ENCODE measurements around the gene ATXN7L3. TPM values are rescaled to one million over a fixed set of nuclear protein-coding genes. Genes with fewer than 3 reads are reported as not detected.
A peak's percentile ranks its signal among the peaks of the same experiment; 100 is the strongest.

Gene ATXN7L3
- total and polyA plus RNA-seq, 2 donors from 2014 or later: 20.0 to 64.8 TPM

DNA sequence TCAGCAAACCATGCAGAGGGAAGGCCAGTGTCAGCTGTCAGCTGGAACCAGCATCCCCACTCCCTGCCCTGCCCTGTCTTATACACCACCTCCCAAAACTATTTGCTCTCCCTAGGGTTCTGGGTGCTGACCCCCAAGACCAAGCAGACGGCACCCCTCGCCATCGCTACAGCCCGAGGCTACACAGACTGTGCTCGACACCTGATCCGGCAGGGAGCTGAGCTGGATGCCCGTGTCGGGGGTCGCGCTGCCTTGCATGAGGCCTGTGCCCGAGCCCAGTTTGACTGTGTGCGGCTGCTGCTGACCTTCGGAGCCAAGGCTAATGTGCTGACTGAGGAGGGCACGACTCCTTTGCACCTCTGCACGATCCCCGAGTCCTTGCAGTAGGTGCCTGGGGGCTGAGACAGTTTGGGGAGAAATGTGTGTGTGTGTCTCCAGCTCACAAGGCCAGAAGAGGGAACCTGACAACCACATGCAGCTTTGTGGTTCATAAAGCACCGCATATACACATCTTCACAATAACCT, 27.7 kb downstream of the ATXN7L3 start:
- TF ChIP-seq, protein P1, sequence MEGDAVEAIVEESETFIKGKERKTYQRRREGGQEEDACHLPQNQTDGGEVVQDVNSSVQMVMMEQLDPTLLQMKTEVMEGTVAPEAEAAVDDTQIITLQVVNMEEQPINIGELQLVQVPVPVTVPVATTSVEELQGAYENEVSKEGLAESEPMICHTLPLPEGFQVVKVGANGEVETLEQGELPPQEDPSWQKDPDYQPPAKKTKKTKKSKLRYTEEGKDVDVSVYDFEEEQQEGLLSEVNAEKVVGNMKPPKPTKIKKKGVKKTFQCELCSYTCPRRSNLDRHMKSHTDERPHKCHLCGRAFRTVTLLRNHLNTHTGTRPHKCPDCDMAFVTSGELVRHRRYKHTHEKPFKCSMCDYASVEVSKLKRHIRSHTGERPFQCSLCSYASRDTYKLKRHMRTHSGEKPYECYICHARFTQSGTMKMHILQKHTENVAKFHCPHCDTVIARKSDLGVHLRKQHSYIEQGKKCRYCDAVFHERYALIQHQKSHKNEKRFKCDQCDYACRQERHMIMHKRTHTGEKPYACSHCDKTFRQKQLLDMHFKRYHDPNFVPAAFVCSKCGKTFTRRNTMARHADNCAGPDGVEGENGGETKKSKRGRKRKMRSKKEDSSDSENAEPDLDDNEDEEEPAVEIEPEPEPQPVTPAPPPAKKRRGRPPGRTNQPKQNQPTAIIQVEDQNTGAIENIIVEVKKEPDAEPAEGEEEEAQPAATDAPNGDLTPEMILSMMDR (IDR thresholded peaks at IDR 0.05; ENCODE audit: borderline replicate concordance, extremely low read depth, insufficient read depth): no peak
- DNase-seq (peak in 2 of 5 donors; percentile 28 to 39), FAIRE-seq (no peak)
- Histone ChIP-seq H3K27me3 (ENCODE audit: control insufficient read depth, insufficient read depth, low read length) (no peaks in the 10 kb centered on the region), H3K36me3 (ENCODE audit: control insufficient read depth in 2 of 3, insufficient read depth in 3 of 3, low read length in 3 of 3) (no peaks in the 10 kb centered on the region), H3K4me3 (ENCODE audit: low read length in 3 of 3) (no peak overlapping the region), H3K27ac (ENCODE audit: low read depth in 2 of 2, low read length in 2 of 2) (no peak overlapping the region), H3K9ac (ENCODE audit: low read length in 3 of 3) (peak overlapping the region in 1 of 3 donors; percentile 22), H3K9me3 (ENCODE audit: control insufficient read depth in 2 of 3, insufficient read depth in 1 of 3, low read length in 3 of 3) (no peaks in the 10 kb centered on the region), H3K4me1 (ENCODE audit: control insufficient read depth in 2 of 3, insufficient read depth in 2 of 3, low read depth in 1 of 3, low read length in 3 of 3) (peaks cover 0 to 7% (median 0%) of the 10 kb centered on the region in 3 donors)
- intact Hi-C loops (cut with DNase I): no loop called here

DNA sequence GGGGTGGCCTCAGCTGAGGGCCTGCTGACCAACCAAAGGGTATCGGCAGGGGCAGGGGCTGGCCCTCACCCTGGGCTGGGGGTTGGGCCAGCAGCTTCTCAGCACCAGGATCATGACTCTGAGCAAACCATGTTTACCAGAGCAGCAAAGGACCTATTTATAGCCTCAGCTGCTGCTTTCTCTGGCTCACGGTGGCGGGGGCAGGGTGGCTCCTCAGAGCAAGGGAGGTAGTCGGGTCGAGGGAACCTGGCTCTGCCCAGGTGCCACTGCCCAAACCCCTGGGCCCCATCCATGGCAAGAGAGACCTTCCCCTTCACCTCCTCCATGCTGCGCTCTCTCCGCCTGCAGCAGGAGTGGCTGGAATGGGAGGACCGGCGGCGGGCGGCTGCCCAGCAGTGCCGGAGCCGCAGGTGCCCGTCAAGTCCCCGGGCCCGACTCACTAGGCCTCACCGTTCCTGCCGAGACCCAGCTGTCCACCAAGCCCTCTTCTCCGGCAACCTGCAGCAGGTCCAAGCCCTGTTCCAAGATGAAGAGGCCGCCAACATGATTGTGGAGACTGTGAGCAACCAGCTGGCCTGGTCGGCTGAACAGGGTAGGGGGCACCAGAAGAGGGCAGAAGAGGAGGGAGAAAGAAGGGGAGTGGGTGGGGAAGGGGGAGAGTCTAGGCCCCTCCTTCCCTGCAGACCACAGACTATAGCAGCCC, 29.0 kb downstream of the ATXN7L3 start, which contains the start of gene ASB16:
ASB16 (plus strand) TSS at position 206 of the 703 bp plus-strand sequence; CDS start at position 292, 86 bp downstream.
- TF ChIP-seq, protein P1 (IDR thresholded peaks at IDR 0.05; ENCODE audit: borderline replicate concordance, extremely low read depth, insufficient read depth): no peak
- Histone ChIP-seq H3K9me3 (ENCODE audit: control insufficient read depth in 2 of 3, insufficient read depth in 1 of 3, low read length in 3 of 3) (no peaks in the 10 kb centered on the region), H3K36me3 (ENCODE audit: control insufficient read depth in 2 of 3, insufficient read depth in 3 of 3, low read length in 3 of 3) (no peaks in the 10 kb centered on the region), H3K27me3 (ENCODE audit: control insufficient read depth, insufficient read depth, low read length) (no peaks in the 10 kb centered on the region), H3K4me1 (ENCODE audit: control insufficient read depth in 2 of 3, insufficient read depth in 2 of 3, low read depth in 1 of 3, low read length in 3 of 3) (peaks cover 0 to 7% (median 0%) of the 10 kb centered on the region in 3 donors), H3K9ac (ENCODE audit: low read length in 3 of 3) (peak within 1 kb of the TSS in 1 of 3 donors; percentile 0), H3K27ac (ENCODE audit: low read depth in 2 of 2, low read length in 2 of 2) (peak within 1 kb of the TSS; percentile 78 to 85), H3K4me3 (ENCODE audit: low read length in 3 of 3) (peak within 1 kb of the TSS in 1 of 3 donors; percentile 39)
- DNase-seq (peak in 3 of 5 donors; percentile 41 to 71 (median 56)), FAIRE-seq (no peak)
- intact Hi-C loops (cut with DNase I): no loop called here

DNA sequence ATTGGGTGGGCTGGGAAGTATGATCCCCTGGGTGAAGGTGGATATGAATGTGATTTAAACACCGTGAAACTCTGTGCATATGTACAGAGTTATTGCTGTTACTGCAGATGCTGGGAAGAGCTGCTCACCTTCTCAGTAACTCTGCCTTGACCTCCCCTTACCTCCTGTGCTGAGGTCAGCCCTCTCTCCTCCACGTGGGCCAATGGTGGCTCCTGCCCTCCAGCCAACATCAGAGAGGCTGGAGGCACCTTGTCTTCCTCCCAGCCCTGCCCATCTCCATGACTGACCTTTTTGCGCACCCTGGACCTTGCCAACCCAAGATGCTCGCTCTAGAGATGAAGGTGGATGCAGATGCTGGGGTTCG, 29.6 kb downstream of the ATXN7L3 start:
- FAIRE-seq: no peak
- no peak overlapping the region for H3K4me3 ChIP-seq (ENCODE audit: low read length in 3 of 3)
- H3K27me3 ChIP-seq (ENCODE audit: control insufficient read depth, insufficient read depth, low read length): no peaks in the 10 kb centered on the region

More for the DNA sequence above, 29.6 kb downstream of the ATXN7L3 start:
- peaks cover 0 to 7% (median 0%) of the 10 kb centered on the region in 3 donors for H3K4me1 ChIP-seq (ENCODE audit: control insufficient read depth in 2 of 3, insufficient read depth in 2 of 3, low read depth in 1 of 3, low read length in 3 of 3)
- intact Hi-C loops (cut with DNase I): no loop called here
- no peaks in the 10 kb centered on the region for H3K36me3 ChIP-seq (ENCODE audit: control insufficient read depth in 2 of 3, insufficient read depth in 3 of 3, low read length in 3 of 3)
- DNase-seq: no peak
- peak overlapping the region in 1 of 3 donors; percentile 0 for H3K9ac ChIP-seq (ENCODE audit: low read length in 3 of 3)
- TF ChIP-seq, protein P1 (IDR thresholded peaks at IDR 0.05; ENCODE audit: borderline replicate concordance, extremely low read depth, insufficient read depth): no peak
- peak overlapping the region; percentile 55 to 85 for H3K27ac ChIP-seq (ENCODE audit: low read depth in 2 of 2, low read length in 2 of 2)
- no peaks in the 10 kb centered on the region for H3K9me3 ChIP-seq (ENCODE audit: control insufficient read depth in 2 of 3, insufficient read depth in 1 of 3, low read length in 3 of 3)
